ENCODE results near the gene LRRC1.

LRRC1 gene

GRCh38 chr6:53794720-53795339, at the start of gene LRRC1:
Gene LRRC1, plus strand, starts transcription at chr6:53795005. Its CDS starts 252 bp downstream, at chr6:53795257.
- peaks cover 2% of the 10 kb centered on the region for H3K4me1 ChIP-seq (ENCODE audit: control insufficient read depth, insufficient read depth, low read length)
- peak within 1 kb of the TSS; percentile 67 for H3K27ac ChIP-seq (ENCODE audit: low read depth, low read length)
- H3K9ac ChIP-seq (ENCODE audit: low read length), result peak within 1 kb of the TSS; percentile 50
- H3K27me3 ChIP-seq (ENCODE audit: control insufficient read depth, insufficient read depth, low read length), result no peaks in the 10 kb centered on the region
- H3K36me3 ChIP-seq (ENCODE audit: control insufficient read depth, insufficient read depth, low read length), result no peaks in the 10 kb centered on the region
- H3K4me3 ChIP-seq (ENCODE audit: low read length), result peak within 1 kb of the TSS; percentile 89

DNA sequence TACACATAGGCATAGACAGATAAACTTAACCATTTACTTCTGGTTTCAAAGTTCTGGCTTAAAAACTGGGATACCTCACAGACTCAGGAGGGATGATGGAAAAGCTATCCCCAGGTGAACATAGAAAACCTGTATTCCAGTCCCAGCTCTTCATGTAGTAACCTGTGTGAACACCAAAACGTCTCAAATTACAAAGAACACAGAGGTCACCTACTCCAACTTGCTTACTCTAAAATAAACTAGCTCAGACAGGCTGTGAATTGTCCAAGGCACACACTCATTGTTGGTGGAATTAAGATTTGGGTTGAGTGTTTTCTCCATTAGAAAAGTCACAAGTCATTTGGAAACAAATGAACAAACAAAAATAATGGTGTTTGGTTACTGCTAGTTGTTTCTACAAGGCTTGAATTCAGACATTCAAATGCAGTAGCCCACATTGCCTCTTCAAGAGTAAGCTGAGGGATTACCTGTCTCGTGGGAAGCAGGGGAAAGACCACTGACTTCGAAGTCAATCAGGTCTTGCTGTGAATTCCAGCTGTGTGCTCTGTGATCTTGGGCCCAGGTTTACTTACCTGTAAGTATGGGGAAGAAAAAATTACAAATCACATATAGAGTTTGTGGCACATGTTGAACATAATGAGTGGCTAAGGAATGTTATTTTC, 48.2 kb upstream of the LRRC1 start:
- Histone ChIP-seq H3K9ac (ENCODE audit: low read length) (no peak overlapping the region), H3K27me3 (ENCODE audit: control insufficient read depth, insufficient read depth, low read length) (no peaks in the 10 kb centered on the region), H3K36me3 (ENCODE audit: control insufficient read depth, insufficient read depth, low read length) (no peaks in the 10 kb centered on the region), H3K4me3 (ENCODE audit: low read length) (no peak overlapping the region), H3K4me1 (ENCODE audit: control insufficient read depth, insufficient read depth, low read length) (no peaks in the 10 kb centered on the region), H3K27ac (ENCODE audit: low read depth, low read length) (no peak overlapping the region)

DNA sequence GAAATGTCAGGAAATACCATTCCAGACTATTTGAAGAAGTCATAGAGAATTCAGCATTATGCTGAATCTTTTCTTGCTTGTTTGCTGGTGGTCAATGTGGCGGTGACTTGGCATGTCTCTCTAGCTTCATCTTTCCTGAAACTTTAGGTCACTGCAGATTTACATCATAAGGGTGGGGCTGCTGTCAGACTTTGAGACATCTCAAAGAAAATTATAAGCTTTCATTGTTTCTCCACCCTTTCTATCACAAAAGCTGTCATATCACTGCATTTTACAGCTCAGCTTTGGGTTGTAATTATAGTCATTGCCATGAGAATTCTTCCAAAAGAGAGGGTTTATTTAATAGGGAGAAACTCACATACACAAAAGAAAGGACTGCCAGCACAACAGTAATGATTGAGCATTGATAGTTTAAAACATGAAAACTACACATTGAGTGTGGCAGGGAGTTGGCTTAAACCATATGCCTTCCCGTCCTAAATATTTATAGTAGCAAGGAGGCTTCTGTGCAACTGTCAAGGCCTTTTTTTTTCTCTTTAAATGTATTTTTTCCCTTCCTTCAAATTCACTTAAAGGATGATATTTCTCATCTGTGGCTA, 44.7 kb upstream of the LRRC1 start:
- Histone ChIP-seq H3K36me3 (ENCODE audit: control insufficient read depth, insufficient read depth, low read length) (no peaks in the 10 kb centered on the region), H3K9ac (ENCODE audit: low read length) (no peak overlapping the region), H3K27ac (ENCODE audit: low read depth, low read length) (no peak overlapping the region), H3K27me3 (ENCODE audit: control insufficient read depth, insufficient read depth, low read length) (no peaks in the 10 kb centered on the region), H3K4me1 (ENCODE audit: control insufficient read depth, insufficient read depth, low read length) (no peaks in the 10 kb centered on the region), H3K4me3 (ENCODE audit: low read length) (no peak overlapping the region)

GRCh38 chr6:53751417-53751816, 43.4 kb upstream of the LRRC1 start:
- Histone ChIP-seq H3K4me3 (ENCODE audit: low read length) (no peak overlapping the region), H3K9ac (ENCODE audit: low read length) (no peak overlapping the region), H3K36me3 (ENCODE audit: control insufficient read depth, insufficient read depth, low read length) (no peaks in the 10 kb centered on the region), H3K27me3 (ENCODE audit: control insufficient read depth, insufficient read depth, low read length) (no peaks in the 10 kb centered on the region), H3K4me1 (ENCODE audit: control insufficient read depth, insufficient read depth, low read length) (no peaks in the 10 kb centered on the region), H3K27ac (ENCODE audit: low read depth, low read length) (no peak overlapping the region)

- Histone ChIP-seq H3K9ac (ENCODE audit: low read length) (no peak overlapping the region), H3K4me1 (ENCODE audit: control insufficient read depth, insufficient read depth, low read length) (no peaks in the 10 kb centered on the region), H3K27ac (ENCODE audit: low read depth, low read length) (no peak overlapping the region), H3K27me3 (ENCODE audit: control insufficient read depth, insufficient read depth, low read length) (no peaks in the 10 kb centered on the region), H3K36me3 (ENCODE audit: control insufficient read depth, insufficient read depth, low read length) (no peaks in the 10 kb centered on the region), H3K4me3 (ENCODE audit: low read length) (no peak overlapping the region)
These were observed 42.4 kb upstream of the LRRC1 start for GRCh38 chr6:53752440-53752839.

GRCh38 chr6:53752856-53753255, 41.9 kb upstream of the LRRC1 start:
- H3K4me3 ChIP-seq (ENCODE audit: low read length), result no peak overlapping the region
- H3K27me3 ChIP-seq (ENCODE audit: control insufficient read depth, insufficient read depth, low read length), result no peaks in the 10 kb centered on the region
- H3K4me1 ChIP-seq (ENCODE audit: control insufficient read depth, insufficient read depth, low read length), result no peaks in the 10 kb centered on the region
- no peak overlapping the region for H3K27ac ChIP-seq (ENCODE audit: low read depth, low read length)
- no peak overlapping the region for H3K9ac ChIP-seq (ENCODE audit: low read length)
- no peaks in the 10 kb centered on the region for H3K36me3 ChIP-seq (ENCODE audit: control insufficient read depth, insufficient read depth, low read length)

- Histone ChIP-seq H3K27me3 (ENCODE audit: control insufficient read depth, insufficient read depth, low read length) (no peaks in the 10 kb centered on the region), H3K27ac (ENCODE audit: low read depth, low read length) (no peak overlapping the region), H3K36me3 (ENCODE audit: control insufficient read depth, insufficient read depth, low read length) (no peaks in the 10 kb centered on the region), H3K4me1 (ENCODE audit: control insufficient read depth, insufficient read depth, low read length) (no peaks in the 10 kb centered on the region), H3K9ac (ENCODE audit: low read length) (no peak overlapping the region), H3K4me3 (ENCODE audit: low read length) (no peak overlapping the region)
These were observed 40.5 kb upstream of the LRRC1 start for GRCh38 chr6:53754330-53754729.

- Histone ChIP-seq H3K4me1 (ENCODE audit: control insufficient read depth, insufficient read depth, low read length) (no peaks in the 10 kb centered on the region), H3K4me3 (ENCODE audit: low read length) (no peak overlapping the region), H3K27ac (ENCODE audit: low read depth, low read length) (no peak overlapping the region), H3K36me3 (ENCODE audit: control insufficient read depth, insufficient read depth, low read length) (no peaks in the 10 kb centered on the region), H3K27me3 (ENCODE audit: control insufficient read depth, insufficient read depth, low read length) (no peaks in the 10 kb centered on the region), H3K9ac (ENCODE audit: low read length) (no peak overlapping the region)
These were observed 38.4 kb upstream of the LRRC1 start for GRCh38 chr6:53756396-53756795.

GRCh38 chr6:53758496-53758895, 36.3 kb upstream of the LRRC1 start:
- Histone ChIP-seq H3K4me3 (ENCODE audit: low read length) (no peak overlapping the region), H3K27me3 (ENCODE audit: control insufficient read depth, insufficient read depth, low read length) (no peaks in the 10 kb centered on the region), H3K9ac (ENCODE audit: low read length) (no peak overlapping the region), H3K4me1 (ENCODE audit: control insufficient read depth, insufficient read depth, low read length) (no peaks in the 10 kb centered on the region), H3K36me3 (ENCODE audit: control insufficient read depth, insufficient read depth, low read length) (no peaks in the 10 kb centered on the region), H3K27ac (ENCODE audit: low read depth, low read length) (no peak overlapping the region)

GRCh38 chr6:53761036-53761435, 33.8 kb upstream of the LRRC1 start:
- H3K27ac ChIP-seq (ENCODE audit: low read depth, low read length), result no peak overlapping the region
- H3K27me3 ChIP-seq (ENCODE audit: control insufficient read depth, insufficient read depth, low read length), result no peaks in the 10 kb centered on the region
- no peaks in the 10 kb centered on the region for H3K36me3 ChIP-seq (ENCODE audit: control insufficient read depth, insufficient read depth, low read length)
- H3K9ac ChIP-seq (ENCODE audit: low read length), result no peak overlapping the region
- H3K4me3 ChIP-seq (ENCODE audit: low read length), result no peak overlapping the region
- H3K4me1 ChIP-seq (ENCODE audit: control insufficient read depth, insufficient read depth, low read length), result no peaks in the 10 kb centered on the region

- Histone ChIP-seq H3K27me3 (ENCODE audit: control insufficient read depth, insufficient read depth, low read length) (no peaks in the 10 kb centered on the region), H3K27ac (ENCODE audit: low read depth, low read length) (no peak overlapping the region), H3K9ac (ENCODE audit: low read length) (no peak overlapping the region), H3K4me1 (ENCODE audit: control insufficient read depth, insufficient read depth, low read length) (no peaks in the 10 kb centered on the region), H3K36me3 (ENCODE audit: control insufficient read depth, insufficient read depth, low read length) (no peaks in the 10 kb centered on the region), H3K4me3 (ENCODE audit: low read length) (no peak overlapping the region)
These were observed 29.5 kb upstream of the LRRC1 start for GRCh38 chr6:53765270-53765669.

DNA sequence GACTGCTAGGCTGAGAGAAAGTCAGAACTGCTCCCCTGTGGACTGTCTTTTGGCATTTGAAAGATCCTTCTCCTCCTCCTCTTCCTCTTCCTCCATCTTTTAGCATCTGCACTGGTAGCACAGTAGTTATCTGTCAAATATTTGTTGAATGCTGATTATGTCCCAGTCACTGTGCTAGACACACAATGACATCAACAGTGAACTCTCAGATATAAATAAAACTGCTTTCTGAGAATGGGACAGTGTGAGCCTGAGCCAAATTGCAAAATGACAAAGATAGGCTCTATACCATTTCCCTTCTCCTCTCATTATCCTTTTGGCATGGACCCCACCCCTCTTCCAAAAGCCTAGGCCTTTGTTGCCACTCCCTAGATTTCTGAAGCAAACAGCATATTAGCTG, 27.9 kb upstream of the LRRC1 start:
- Histone ChIP-seq H3K27me3 (ENCODE audit: control insufficient read depth, insufficient read depth, low read length) (no peaks in the 10 kb centered on the region), H3K4me1 (ENCODE audit: control insufficient read depth, insufficient read depth, low read length) (no peaks in the 10 kb centered on the region), H3K36me3 (ENCODE audit: control insufficient read depth, insufficient read depth, low read length) (no peaks in the 10 kb centered on the region), H3K9ac (ENCODE audit: low read length) (no peak overlapping the region), H3K4me3 (ENCODE audit: low read length) (no peak overlapping the region), H3K27ac (ENCODE audit: low read depth, low read length) (no peak overlapping the region)

DNA sequence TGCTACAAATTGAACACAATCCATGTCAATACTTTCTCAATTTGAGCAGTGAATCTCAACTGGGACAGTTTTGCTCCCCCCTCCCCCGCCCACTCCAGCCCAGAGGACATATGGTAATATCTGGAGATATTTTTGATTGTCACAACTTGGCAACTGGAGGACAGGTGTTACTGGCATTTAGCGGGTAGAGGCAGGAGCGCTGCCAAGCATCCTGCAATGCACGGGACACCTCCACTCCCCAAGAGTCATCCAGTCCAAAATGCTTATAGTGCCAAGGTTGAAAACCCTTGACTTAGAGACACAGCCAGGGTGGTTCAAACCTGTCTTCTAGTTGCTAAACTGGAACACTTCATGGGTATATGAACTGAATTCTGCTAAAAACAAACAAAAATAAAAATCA, 26.9 kb upstream of the LRRC1 start:
- H3K27ac ChIP-seq (ENCODE audit: low read depth, low read length), result no peak overlapping the region
- no peaks in the 10 kb centered on the region for H3K36me3 ChIP-seq (ENCODE audit: control insufficient read depth, insufficient read depth, low read length)
- H3K27me3 ChIP-seq (ENCODE audit: control insufficient read depth, insufficient read depth, low read length), result no peaks in the 10 kb centered on the region
- no peaks in the 10 kb centered on the region for H3K4me1 ChIP-seq (ENCODE audit: control insufficient read depth, insufficient read depth, low read length)
- H3K4me3 ChIP-seq (ENCODE audit: low read length), result no peak overlapping the region
- no peak overlapping the region for H3K9ac ChIP-seq (ENCODE audit: low read length)

Measured in rectal smooth muscle tissue (tissue), 1 donor.